Tongue (tissue), 2 donors: ENCODE results near the gene LITAF. TPM values are rescaled to one million over a fixed set of nuclear protein-coding genes. Genes with fewer than 3 reads are reported as not detected.
"Not testable (repeated sequence)": the region's sequence is repeated elsewhere in the genome, so short reads cannot be mapped to it uniquely, and the experiment has no call there.

Experiments
- DNase-seq: peaks from one replicate; pipeline ENCODE4 v3.0.0-alpha.2; 2015
- total RNA-seq: library from RNA; depleted of rRNA; stranded (reverse); fragments of >200 nt; gene quantifications from one replicate; pipeline ENCODE4 v1.2.3, GENCODE V29; 2014

LITAF gene
- total RNA-seq, 1 donor from 2014 or later, result 38.9 TPM

GRCh38 chr16:11515540-11516430 is 70.9 kb downstream of the LITAF start:
- DNase-seq, result no peak

GRCh38 chr16:11514283-11514682 is 72.4 kb downstream of the LITAF start:
- DNase-seq, result no peak

GRCh38 chr16:11513366-11513765 is 73.4 kb downstream of the LITAF start:
- DNase-seq, result not testable (repeated sequence)

DNA sequence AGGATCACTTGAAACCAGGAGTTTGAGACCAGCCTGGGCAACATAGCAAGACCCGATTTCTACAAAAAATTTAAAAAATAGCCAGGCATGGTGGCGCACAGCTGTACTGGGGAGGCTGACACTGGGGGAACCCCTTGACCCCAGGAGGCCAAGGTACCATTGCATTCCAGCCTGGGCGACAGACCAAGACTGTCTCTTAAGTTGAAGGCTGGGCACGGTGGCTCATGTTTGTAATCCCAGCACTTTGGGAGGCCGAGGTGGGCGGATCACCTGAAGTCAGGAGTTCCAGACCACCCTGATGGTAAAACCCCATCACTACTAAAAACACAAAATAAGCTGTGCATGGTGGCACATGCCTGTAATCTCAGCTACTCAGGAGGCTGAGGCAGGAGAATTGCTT is 74.9 kb downstream of the LITAF start:
- no peak for DNase-seq

GRCh38 chr16:11511328-11511727 is 75.4 kb downstream of the LITAF start:
- DNase-seq, result no peak

- DNase-seq, result peak; percentile 65
These were observed 76.3 kb downstream of the LITAF start for GRCh38 chr16:11510178-11510973.

DNA sequence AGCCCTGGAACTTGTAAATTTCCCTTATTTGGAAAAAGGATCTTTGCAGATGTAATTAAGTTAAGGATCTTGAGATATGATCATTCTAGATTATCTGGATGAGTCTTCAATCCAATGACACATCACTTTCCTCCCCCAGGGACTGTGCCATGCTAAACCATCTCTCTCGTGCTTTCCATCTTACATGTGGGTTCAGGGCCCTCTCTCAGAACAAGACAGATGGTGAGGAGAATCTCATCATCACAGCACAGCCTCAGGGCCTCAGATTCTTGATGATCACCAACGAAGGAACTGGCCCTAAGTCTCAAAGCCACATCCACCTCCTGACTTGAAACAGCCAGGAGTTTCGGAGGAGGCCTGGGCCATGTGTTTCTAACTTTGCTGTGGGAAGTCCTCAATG is 78.7 kb downstream of the LITAF start:
- no peak for DNase-seq

GRCh38 chr16:11507350-11507749 is 79.4 kb downstream of the LITAF start:
- DNase-seq, result no peak

DNA sequence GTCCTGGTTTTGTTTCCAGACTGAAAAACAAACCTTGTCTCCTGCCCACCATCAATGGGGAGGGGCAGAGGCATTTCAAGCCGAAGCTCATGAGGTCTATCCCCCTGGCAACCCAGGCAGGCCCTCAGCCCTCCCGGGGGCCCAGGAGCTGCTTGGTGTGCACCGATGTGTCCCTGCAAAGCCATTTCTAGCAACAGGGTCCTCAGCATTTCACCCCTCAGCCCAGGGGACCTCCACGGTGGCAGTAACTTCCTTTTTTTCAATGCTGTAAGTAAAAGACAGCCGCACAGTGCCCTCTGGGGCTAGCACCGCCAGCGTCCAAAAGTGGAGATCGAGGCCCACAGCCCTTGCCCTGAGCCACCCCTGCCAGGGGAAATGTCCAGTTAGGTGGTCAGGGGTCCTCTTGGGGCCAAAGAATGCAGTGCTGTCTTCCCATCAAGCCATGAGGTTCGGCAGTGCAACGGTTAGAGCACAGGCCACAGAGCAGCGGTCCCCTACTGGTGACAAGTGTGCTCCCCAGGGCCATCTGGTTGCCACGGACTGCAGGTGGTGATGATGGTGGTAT is 79.9 kb downstream of the LITAF start:
- DNase-seq, result no peak

DNA sequence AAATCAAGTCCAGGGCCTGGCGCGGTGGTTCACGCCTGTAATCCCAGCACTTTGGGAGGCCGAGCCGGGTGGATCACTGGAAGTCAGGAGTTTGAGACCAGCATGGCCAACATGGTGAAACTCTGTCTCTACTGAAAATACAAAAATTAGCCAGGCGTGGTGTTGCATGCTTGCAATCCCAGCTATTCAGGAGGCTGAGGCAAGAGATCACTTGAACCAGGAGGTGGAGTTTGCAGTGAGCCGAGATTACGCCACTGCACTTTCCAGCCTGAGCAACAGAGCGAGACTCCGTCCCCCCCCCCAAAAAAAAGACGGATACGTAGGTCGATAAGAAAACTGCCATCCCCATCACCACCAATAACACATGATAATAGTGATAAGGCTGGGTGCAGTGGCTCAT is 82.5 kb downstream of the LITAF start:
- DNase-seq, result not testable (repeated sequence)

DNA sequence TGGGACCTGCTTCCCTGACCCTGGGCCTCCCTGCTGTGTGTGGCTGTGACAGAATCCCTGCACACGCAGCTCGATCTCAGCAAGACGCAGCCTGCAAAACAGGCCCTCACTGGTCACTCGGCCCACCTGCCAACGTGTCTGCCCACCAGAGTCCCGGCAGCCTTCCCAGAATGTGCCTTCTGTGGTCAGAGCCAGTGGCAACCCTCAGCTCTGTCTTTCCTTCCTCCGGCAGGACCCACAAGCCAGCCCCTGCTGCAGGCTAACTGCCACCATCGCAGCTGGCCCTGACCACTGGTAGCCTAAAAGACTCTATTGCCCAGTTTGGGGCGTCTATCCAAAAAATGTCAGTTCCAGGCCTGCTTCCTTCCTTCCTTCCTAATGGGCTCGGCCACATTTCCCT is 83.2 kb downstream of the LITAF start:
- DNase-seq, result no peak

DNA sequence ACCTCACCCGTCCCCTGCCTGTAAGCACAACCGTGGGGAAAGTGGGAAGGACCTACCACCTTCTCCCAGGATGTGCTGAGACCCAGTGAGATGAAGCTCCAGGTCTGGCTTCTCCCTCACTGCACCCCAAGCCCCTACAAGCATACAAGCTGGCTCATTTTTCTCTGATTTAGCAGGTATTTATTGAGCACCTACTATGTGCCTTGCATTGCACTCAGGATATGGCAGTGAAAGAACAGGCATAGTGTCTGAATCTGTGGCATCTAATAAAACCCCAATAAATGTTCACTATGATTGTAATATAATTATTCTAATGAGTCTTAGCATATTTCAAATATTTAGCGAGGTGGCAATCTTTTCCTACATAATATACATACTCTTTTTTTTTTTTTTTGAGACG is 84.5 kb downstream of the LITAF start:
- DNase-seq, result no peak

DNA sequence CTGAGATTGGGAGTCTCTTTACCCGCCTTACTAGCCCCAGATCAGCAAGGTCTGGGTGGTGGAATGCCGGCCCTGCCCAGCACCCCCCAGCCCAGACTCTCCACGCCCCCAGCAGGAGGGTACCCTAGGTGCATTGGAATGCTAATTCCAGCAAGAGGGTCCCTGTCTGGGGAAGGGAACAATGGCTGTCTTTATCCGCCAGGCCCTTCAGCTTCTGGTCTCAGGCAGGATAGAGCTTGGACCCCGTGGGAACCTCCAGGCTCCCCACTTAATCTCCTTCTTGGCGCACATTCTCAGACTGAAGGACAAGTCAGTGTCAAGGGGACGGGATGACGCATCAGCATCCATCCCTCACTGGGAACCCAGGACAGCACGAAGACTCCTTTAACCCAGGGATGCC is 85.1 kb downstream of the LITAF start:
- DNase-seq, result no peak

DNA sequence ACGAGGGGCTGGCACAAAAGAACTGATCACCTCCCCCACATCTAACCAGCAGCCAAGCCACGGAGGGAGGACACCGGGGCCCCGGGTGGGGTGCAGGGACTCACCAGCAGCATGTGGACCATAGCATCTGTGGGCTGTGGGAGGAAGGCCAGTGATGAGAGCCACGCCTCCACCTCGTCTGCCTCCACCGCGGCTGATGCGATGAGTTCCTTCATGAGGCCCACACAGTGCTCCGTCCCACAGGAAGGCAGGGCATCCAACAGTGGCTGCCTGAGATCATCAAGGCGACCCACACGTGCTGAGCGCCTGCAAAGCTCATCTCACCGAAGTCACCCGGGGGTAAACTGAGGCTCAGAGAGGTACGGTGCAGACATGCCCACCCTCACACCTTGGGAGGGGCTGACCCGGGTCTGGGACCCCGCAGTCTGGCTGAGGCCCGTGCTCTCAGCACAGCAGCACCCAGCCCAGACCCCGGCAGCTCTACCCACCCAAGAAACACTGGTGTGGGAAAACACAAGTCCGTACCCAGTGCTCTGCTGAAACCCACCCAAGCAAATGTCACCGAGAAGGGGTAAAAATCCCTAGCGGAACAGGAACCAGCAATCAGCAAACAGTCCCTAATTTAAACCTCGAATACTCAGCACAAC is 85.9 kb downstream of the LITAF start:
- no peak for DNase-seq

DNA sequence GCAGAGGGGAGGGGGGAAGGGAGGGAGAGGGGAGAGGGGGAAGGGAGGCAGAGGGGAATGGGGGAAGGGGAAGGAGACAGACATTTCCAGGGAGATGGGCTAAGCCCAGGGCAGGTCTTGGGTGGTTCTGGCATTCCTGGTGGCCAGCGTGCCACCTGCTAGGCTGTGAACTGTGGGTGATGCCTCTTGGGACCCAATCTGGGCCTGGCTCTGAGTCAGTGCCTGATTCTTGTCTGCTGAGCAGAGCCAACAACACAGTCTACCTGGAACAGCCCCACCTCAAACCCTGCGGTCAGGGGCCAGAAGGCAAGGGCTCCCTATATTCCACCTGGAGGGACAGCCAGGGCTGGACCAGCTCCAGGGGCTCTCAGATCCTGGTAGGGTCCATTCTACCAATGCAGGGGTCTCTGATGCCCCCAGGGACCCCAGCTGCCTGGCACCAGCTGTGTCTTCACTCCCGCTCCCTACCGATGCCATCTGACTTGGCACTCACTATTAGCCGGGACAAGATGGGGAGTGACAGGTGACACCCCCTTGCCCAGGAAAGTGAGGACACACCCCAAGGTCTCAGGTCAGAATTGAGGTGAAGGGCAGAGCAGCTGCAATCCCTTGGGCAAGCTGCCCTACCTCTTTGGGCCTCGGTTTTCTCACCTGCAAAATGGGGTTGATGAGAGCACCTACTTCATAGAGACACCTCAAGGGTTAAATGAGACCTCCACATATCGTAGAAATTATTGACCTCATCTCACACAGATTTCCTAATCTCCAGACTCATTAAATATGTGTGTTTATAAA is 87.2 kb downstream of the LITAF start:
- no peak for DNase-seq

GRCh38 chr16:11498683-11499082 is 88.0 kb downstream of the LITAF start:
- no peak for DNase-seq

DNA sequence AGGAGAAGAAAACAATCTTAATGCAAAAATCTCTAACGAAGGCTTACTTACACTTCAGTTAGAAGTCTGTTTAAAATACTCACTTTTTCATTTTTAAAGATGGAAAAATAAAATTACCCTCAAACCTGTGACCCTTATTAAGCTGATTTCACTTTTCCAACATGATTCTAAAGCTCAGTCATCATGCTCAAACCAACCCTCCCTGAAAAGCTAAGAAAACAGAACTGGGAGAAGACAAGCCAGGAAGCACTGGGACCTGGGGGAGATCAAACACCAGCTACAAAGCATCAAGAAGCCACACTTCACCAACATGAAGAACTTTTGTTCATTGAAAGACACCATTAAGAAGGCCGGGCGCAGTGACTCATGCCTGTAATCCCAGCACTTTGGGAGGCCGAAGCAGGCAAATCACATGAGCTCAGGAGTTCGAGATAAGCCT is 88.8 kb downstream of the LITAF start:
- DNase-seq, result peak; percentile 40
